AG20443 (cell line): Measurements from ENCODE around the gene NKIRAS2.
"Not testable (repeated sequence)": the region's sequence is repeated elsewhere in the genome, so short reads cannot be mapped to it uniquely, and the experiment has no call there.

Source experiments
- DNase-seq: peaks from one replicate; pipeline ENCODE4 v3.0.0; 2012; ENCODE audit warnings: low spot score, mixed read lengths

The NKIRAS2 gene

GRCh38 chr17:41998497-41998896 is 21.4 kb upstream of the NKIRAS2 start:
- no peak for DNase-seq

DNA sequence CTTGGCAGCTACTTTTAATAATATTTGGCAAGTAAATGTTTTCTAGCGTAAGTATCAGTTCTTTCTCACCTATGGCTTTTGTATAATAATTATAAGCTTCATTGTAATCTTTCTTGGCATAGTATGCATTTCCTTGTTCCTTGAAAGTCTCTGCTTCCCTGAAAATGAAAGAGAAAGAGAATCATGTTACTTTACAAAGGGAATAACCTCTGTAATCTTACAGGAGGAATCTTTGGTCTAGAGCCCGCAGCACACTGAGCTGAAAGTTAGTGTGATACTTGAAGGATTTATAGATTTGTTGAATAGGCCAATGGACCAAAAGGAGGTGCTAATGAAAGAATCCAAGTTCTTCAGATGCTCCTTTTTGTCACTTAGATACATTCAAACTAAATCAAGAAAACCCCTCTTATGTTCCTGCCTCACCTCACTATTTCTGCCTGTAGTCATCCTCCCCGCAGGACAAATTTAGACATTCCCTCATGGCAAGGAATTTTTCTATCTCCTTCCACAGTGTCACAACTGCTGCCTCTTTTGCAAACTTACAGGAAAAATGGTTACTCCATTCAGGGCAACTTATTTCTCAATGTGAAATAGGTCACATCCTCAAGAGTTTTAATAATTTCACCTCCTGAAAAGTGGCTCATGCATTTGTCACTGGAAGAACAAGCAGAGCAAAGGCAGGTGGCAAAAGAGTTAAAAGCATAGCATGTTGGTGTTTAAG is 19.3 kb upstream of the NKIRAS2 start:
- no peak for DNase-seq

DNA sequence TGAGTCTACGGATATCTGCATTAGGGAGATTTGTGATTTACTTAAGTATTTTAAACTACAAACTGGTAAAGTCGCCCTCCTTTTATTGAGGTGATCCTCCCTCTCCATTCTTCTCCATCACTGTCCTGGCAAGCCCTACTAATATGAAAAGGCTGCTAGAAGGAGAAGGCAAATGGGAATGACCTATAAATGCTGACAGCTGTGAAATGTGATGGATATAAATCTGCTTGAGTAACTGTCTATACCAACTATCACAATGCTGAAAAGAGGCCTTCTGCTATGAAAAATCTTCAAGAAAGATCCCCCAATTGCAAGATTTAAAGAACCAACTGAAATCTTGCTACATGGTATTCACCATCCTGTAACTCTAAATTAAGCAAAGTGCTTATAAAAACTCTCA is 18.2 kb upstream of the NKIRAS2 start:
- DNase-seq = no peak

DNA sequence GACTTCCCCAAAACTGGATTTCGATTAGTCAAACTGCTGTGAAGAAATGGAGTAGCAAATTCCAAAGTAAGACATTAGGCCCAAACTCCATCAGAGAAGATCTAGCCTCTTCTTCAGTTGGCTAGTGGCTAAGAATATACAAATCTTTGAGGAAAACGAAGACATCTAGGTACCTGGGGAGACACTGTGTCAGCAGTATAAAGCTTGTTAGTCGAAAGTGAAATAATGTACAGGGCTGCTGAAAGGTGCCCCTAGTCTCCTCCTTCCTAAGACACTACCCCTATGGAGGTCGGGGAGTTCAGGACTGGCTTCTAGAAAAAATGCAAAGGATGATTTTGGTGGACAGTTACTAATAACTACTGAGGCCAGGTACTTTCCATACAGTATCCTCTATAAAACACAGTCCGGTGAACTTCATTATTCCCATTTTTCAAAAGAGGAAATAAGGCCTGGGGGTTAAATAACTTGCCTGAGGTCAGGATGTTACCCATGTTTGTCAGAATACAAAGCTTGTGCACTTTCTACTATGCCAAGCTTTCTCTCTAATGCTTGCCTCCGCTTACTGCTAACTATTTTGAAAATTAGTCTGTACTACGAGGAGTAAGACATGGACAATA is 17.6 kb upstream of the NKIRAS2 start:
- no peak for DNase-seq

DNA sequence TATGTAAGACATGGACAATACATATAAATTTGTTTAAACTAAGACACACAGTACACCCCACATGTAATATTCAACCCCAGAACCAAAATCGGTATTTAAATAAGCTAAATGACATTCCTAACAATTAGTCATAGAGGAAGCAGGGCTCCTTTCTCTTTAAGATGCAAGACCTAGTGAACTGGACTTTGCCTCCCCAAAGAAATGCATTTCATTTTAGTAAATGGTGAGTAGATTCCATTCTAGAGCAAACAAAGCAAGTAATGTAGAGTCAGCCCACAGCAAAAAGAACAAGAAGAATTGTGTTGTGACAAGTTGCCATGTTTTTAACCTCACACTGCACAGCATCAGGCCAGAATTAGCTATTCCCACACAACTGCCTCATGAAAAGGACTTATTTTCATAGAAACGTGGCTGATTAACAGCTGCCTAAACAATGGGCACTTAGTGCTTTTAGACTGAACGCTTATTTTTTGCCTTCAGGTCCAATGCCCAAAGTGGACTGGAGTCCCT is 17.0 kb upstream of the NKIRAS2 start:
- DNase-seq = no peak

DNA sequence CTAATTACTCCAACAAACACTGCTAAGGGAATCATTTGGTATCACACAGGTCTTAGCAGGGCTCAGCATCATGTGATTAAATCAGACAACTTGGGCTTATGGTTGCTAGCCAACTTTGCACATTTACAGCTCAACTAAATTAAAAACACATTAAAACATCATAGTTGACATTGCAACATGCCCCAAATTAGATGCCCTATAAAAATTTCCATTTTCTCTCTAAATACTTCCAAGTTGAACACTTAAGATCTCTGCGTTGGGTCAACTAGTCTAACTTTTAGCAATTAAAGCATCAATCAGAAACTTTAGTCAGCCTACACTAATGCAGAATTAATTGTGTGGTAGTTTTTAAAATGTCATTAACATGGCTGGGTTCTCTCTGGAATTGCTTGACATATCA is 14.7 kb upstream of the NKIRAS2 start:
- DNase-seq = no peak

DNA sequence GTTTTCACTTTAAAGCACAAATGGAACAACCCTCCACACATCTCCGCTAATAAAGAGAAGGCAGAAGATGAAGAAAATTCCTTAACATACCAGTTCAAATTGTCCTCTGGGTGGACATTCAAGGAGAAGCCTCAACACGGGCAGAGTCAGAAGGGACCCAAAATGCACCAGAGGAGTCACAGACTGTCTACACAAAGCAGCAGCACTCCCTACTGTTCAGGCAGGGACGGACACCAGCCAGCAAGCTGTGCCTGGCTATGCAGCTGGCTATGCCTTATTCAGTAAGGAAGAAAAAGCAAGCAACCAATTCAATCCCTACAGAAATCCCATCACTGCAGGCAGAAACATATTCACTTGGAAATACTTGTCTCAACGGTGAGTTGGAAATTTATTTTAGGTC is 10.7 kb upstream of the NKIRAS2 start:
- DNase-seq = no peak

DNA sequence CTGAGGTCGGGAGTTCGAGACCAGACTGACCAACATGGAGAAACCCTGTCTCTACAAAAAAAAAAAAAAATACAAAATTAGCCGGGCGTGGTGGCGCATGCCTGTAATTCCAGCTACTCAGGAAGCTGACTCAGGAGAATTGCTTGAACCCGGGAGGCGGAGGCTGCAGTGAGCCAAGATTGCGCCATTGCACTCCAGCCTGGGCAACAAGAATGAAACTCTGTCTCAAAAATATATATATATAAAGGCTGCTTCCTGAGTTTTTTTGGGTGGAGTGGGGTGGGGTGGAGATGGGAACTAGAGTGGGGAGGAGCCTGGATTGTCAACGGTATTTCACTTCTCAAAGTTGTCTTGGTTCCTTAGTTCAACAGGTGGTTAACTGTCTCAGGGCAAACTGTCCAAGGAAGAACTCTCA is 9.6 kb upstream of the NKIRAS2 start:
- DNase-seq = not testable (repeated sequence)

- DNase-seq = no peak
These were observed 8.9 kb upstream of the NKIRAS2 start for GRCh38 chr17:42010898-42011516.

DNA sequence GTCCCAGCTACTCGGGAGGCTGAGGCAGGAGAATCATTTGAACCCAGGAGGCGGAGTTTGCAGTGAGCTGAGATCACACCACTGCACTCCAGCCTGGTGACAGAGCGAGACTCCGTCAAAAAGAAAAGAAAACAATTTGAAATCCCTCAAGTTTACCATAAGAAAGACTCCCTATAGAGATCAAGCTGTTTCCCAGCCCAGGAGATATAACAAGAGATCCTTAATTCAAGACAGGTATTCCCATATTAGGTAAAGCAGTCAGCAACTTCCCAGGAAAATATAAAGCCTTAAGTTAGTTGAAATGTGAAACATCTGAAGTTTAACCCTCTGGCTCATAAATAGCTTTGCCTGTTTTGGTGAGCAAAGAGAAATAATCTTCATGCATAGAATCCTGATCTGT is 7.5 kb upstream of the NKIRAS2 start:
- DNase-seq = not testable (repeated sequence)

DNA sequence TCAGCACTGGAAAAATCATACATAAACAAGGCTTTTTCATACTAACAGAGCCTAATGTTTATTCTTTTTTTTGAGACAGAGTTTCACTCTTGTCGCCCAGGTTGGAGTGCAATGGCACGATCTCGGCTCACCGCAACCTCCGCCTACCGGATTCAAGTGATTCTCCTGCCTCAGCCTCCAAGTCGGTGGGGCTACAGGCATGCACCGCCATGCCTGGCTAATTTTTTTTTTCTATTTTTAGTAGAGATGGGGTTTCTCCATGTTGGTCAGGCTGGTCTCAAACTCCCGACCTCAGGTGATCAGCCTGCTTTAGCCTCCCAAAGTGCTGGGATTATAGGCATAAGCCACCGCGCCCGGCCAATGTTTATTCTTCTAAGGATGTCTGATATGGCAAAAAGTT is 6.2 kb upstream of the NKIRAS2 start:
- DNase-seq = not testable (repeated sequence)

DNA sequence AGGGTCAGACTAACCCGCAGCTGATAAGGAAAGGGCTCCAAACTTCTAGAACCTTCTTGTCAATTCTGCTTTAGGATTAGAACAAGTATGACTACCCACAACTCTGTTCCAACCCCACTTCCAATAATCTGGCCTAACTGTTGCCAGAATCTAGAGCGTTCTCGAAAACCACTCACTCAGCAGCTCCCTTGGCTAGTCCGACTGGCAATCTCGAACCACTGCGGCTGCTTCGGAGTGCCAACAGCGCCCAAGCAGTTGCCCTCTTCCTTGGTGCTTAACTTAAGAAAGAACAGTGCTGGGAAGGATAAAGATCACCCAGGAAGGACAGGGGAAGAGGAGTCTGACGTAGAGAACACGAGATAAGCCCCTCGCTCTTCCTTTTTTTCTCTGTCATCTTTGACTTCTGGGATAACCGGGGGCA is 3.5 kb upstream of the NKIRAS2 start:
- DNase-seq = no peak

DNA sequence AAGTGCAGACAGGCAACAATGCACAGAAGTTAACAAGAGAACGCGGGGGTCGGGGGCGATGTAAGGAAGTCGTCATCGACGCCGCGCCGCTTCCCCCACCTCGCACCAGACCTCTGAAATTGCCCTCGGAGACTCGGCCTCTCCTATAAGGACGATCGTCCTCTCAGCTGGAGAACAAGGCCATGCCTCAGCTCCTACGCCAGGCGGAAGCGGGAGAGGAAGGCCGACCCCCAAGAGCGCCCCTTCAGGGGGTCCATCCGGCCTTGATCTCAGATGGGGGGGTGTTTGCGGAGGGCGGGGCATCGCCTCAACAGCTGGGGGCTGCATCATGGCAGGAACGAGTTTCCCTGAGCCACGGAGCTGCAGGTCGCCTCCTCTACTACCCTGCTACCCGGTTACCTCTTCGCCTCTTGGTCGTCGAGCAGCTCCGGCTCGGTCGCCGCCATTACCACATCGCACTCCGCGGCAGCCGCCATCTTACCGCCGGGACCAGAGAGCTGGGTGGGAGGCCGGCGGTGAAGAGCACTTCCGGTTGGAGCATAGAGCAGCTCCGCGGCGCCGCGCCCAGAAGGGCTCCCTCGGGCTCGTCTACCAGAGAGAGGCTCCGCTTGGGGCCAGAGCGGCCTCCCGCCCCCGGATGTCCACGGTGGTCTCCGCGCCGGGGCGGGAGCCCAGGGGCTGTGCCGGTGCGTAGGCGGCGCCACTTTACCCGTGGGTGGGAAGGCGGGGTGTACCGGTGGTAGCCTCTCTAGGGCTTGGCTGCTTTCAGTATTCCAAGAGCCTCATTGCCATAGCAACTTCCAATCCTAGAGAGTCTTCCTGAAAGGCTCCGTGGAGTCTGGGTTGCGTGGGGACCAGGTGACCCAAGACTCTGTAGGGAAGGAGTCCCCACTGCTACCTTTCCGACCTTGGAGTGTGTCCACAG is 2.7 kb upstream of the NKIRAS2 start, which contains the start of gene DNAJC7:
TSS of gene DNAJC7 (minus strand) at position 499 of the 925 bp plus-strand sequence. CDS start at position 476, 23 bp downstream.
- DNase-seq = peak; percentile 96

DNA sequence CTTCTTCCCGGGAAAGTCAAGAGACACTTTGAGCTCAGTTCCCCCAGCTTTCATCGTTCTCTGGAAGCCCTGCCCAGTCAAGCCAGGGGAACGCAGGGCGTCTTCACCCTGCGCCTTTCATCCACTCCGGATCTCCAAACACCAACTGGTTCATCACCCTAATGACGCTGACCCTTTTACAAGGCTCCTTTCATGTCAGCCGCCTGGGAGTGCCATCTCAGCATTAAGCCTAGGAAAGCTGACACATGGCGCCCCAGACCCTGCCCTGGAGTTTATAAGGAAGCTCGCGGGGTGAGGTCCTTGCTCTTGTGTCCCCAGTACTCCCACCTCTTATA is 2.1 kb upstream of the NKIRAS2 start:
- DNase-seq = no peak

- no peak for DNase-seq
These were observed 1.6 kb upstream of the NKIRAS2 start for GRCh38 chr17:42018339-42018738.

DNA sequence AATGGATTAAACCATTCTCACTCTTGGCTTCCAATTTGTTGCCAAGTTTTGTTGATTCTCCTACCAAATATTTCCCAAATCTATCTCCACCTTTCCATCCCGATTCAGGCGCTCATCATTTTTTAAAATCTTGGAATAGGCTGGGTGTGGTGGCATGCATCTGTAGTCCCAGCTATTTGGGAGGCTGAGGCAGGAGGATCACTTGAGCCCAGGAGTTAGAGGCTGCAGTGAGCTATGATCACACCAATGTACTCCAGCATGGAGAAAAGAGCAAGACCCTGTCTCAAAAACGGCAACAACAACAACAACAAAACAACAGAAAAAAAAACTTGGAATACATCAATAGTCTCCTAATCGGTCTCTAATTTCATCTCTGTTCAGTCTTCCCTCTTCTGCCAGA is 902 bp upstream of the NKIRAS2 start:
- no peak for DNase-seq

- DNase-seq = not testable (repeated sequence)
These were observed 955 bp downstream of the NKIRAS2 start for GRCh38 chr17:42020845-42021244.

GRCh38 chr17:42023524-42024349 is 3.8 kb downstream of the NKIRAS2 start:
- no peak for DNase-seq

DNA sequence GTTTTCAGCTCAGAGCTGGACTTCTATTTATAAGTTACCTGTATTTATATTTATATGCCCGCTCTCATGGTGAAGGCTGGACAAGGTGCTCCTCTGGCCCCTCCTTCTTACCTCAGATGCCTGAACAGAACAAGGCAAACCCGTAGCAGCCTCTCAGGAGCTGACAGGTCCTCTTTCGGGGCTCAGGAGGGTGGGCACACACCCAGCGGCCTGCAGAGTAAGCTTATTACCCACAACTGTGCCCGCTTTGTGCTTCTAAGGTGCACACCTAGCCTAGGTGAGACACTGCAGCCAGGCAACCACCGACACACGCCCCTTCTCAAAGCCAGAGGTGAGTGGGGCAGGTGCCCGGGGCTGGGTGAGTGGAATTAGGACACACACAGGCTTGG is 5.3 kb downstream of the NKIRAS2 start:
- no peak for DNase-seq

- DNase-seq = no peak
These were observed 6.0 kb downstream of the NKIRAS2 start for GRCh38 chr17:42025936-42026335.
